NCI-H446 (cell line): ENCODE measurements around the gene LZTFL1.
A peak's percentile ranks its signal among the peaks of the same experiment; 100 is the strongest.

Experiments
- DNase-seq, 2 experiments: peaks; one replicate each; lab custom pipeline; 2025; lab: John Stamatoyannopoulos, UW

LZTFL1 gene, protein sequence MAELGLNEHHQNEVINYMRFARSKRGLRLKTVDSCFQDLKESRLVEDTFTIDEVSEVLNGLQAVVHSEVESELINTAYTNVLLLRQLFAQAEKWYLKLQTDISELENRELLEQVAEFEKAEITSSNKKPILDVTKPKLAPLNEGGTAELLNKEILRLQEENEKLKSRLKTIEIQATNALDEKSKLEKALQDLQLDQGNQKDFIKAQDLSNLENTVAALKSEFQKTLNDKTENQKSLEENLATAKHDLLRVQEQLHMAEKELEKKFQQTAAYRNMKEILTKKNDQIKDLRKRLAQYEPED

DNA sequence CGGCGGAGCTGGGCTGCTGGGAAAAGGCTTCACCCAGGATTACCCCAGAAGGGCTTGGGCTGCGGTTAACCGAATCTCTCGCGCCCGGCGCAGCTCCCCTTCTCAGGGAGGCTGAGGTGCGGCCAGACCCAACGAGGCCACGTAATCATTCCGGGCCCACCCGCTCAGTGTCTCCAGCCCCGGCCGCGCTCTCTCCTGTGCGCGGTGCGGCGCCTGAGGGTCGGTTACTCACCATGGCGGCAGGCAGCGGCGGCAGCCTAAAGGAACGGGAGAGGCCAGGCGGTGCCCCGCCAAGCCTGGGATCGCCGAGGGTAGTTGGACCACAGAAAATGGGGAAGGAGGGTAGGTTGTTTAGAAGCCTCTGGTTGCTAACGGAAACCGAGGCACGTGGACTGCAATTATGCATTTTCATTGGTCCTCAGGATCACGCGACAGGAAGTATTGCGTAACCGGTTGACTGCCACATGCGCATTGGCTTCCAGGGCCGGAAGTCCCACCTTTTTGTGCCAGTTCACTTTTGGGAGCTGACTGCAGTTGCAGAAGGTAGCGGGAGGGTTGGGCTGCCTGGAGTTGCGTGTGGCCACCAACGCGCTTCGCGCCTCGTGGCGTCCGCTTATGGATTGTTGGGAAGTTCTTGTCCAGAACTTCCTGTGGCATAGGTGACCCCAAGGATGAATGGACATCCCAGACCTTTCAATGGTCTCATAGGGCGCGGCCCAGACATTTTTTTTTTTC lies at the start of gene LZTFL1:
TSS of gene LZTFL1 (minus strand) at position 363 of the 735 bp plus-strand sequence. CDS start at position 235, 128 bp downstream.
- peak; percentile 70 to 90 for DNase-seq

DNA sequence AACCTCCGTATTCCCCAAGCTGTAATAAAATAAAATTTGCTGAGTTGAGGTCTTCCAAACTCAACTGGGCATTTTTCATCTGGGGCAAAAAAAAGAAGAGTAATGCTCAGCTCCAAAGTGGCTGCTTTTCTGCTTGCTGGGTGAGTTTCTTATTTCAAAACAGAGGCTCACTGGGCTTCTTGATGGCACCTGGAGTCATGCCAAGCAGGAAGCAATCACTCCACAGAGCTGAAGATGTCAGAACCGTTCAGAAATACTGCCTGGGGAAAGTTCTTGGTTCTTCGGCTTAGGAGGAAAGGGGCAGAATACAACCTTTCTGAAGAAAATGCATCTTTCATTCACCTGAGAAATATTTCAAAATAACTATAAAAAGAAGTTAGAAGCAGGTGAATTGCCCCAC lies 48.5 kb upstream of the LZTFL1 start:
- DNase-seq = no peak

- no peak for DNase-seq
Measured at GRCh38 chr3:45889337-45889736, 47.4 kb upstream of the LZTFL1 start.

- DNase-seq = no peak
Measured at GRCh38 chr3:45887759-45888511, 46.0 kb upstream of the LZTFL1 start.

- no peak for DNase-seq
Measured at GRCh38 chr3:45887285-45887684, 45.4 kb upstream of the LZTFL1 start.

DNA sequence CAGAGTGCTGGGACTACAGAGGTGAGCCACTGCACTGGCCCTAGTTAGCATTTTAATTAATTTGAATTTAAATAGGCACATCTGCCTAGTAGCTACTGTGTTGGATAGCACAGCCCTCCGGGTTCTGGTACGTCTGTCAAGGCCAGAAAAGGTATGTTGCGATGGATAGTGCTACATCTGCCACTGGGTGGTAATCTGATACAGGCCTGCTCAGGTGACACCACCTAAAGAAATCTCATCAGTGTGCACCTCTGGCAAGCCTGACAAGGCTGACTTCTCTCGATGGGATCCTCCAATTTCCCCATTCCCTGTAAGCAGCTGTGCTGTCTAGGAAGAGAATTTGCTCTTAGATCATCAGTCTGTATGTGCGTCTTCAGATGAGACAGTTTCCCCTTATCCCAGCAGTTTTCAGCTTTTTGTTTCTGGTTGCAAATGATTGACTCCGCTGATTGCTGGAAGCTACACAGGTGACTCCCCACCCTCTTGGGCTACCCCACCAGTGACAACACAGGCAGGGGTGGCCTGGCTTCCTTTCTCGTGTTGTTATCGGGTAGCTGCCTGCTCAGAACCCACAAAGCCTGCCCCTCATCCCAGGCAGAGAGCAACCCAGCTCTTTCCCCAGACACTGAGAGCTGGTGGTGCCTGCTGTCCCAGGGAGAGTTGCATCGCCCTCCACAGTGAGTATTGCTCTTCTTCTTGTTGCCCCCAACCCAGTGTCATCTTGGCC lies 44.2 kb upstream of the LZTFL1 start, which contains the start of gene CCR9:
TSS of gene CCR9 (plus strand) at position 565 of the 727 bp plus-strand sequence. CDS start 8,391 bp downstream, outside the sequence.
- no peak for DNase-seq

DNA sequence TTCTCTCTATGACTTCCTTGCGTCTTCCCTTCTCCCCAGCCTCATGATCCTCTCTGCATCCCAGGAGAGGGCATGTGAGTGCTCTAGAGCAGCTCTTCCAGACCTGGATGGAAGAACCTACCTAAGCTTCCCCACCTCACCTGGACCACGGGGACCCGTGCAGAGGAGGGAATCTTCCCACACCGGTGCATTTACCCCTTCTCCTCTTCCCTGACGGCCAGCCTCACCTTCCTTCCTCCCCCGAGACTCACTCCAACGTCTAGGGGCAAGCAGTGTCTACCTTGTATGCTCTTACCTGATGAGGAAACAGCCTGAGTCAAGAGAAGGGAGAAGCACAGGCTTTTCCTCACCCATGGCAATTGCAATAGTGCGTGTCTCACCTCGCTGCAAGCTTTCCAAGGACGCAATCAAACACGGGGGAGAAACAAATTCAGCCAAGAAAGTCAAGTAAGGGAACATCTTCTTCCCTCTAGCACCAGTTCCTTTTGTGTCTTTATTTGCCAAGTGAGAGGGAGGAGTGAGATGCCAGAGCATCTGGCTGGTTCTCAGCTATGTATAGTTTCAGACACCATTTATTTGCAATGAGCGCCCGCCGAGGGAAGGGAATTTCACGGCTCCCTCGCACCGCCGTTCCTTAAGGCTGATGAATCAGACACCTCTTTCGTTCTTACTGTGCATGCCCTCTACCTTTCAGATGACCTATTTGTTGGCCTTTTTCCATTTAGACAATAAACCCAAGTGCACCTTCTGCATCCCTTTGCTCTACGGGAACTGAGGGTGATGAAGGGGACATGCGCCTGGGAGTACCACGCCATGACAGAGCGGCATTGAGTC lies 42.7 kb upstream of the LZTFL1 start:
- DNase-seq = no peak

GRCh38 chr3:45881078-45882022 lies 39.4 kb upstream of the LZTFL1 start:
- no peak for DNase-seq

DNA sequence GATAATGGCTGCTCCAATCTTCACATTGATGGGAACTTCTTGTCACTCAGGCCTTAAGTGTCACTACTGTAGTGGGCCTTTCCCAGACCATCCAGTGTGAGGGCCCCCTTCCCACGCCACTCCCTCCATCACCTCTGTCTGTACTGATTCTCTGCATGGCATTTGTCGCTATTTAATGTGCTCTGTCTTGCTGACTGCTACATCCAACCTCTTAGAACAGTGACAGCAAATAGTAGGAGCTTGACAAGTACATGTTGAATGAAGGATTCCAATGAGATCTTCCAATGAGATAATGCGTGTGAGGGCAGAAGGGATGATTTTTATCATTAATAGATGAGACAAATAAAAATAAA lies 38.8 kb upstream of the LZTFL1 start:
- DNase-seq = no peak

DNA sequence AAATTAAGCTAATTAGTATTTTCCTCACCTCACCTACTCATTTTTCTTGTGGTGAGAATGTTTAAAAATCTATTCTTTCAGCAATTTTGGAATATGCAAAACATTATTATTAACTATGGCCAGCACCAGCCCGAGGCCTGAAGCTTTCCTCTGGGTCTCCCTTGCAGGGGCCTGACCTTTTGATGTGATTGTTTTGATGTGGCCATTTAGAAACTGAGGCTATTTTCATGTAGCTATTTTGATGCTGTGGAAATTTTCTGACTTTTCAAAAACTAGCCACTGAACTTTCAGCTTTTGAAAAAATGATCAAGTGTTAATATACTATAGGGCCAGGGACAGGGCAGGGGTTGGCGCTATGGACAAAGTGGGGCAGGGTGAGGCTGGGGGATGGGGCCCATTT lies 36.2 kb upstream of the LZTFL1 start:
- DNase-seq = no peak

DNA sequence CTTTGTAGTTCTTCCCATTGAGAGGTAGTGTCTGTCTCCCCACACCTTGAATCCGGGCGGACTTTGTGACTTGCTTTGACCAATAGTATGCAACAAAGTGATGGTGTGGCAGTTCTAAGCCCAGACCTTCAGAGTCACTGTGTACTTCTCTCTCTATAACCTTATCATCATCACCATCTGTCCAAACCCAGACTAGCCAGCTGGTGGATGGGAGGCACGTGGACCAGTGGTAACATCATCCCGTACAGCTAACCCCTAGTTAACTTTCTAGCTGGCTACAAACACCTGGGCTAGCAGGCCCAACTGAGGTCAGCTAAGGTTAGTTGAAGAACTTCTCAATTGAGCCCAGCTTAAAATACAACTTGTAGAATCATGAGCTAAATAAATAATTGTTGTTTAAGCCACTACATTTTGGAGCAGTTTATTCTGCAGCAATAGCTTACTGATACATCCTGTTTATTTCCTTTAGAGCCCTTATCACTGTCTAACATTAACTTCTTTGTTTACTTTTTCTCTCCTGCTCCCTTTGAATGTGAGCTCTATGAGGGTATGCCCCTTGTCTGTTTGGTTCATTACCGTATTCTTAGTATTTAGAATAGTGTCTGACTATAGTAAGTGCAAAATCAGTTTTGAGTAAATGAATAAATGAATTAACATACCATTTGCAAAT lies 32.9 kb upstream of the LZTFL1 start:
- DNase-seq = no peak

GRCh38 chr3:45873638-45874037 lies 31.7 kb upstream of the LZTFL1 start:
- no peak for DNase-seq

GRCh38 chr3:45873036-45873435 lies 31.1 kb upstream of the LZTFL1 start:
- DNase-seq = no peak

GRCh38 chr3:45872569-45872968 lies 30.6 kb upstream of the LZTFL1 start:
- no peak for DNase-seq

- DNase-seq = no peak
Measured at GRCh38 chr3:45871780-45872179, 29.9 kb upstream of the LZTFL1 start.

- DNase-seq = no peak
Measured at GRCh38 chr3:45870099-45870498, 28.2 kb upstream of the LZTFL1 start.

GRCh38 chr3:45869638-45870037 lies 27.7 kb upstream of the LZTFL1 start:
- DNase-seq = no peak

DNA sequence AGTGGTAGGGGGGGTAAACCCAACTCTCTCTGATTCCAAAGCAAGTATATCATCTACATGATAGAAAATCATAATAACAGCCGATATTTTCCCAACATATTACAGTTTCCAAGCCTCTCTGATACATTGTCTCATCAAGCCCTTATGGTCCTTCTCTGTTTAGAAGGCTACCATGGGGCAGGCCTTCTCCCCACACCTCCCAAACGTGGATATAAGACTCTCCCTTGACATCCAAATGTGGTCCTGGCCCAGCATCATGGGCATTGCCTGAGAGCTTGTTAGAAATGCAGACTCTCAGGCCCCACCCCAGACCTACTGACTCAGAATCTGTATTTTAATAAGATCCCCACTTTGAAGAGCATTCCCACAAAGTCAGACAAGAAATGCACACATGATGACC lies 26.7 kb upstream of the LZTFL1 start:
- DNase-seq = no peak

DNA sequence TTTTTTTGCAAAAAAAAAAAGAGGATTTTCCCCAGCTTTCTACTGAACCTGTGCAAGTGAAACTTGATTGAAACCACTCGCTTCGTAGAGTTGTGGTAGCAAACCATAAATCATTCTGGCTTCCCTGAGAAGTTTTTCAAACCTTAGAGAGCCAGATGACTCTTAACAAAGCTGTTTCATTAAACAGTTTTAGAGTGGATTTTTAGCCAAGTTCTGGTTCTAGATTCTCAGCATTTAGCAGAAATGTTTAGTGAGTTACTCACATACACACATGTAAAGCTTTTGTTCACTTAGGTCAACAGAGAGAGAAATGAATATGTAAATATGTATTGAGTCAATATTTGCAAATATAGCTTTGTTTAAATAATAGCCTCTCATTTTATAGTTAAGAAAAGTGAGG lies 26.3 kb upstream of the LZTFL1 start:
- DNase-seq = no peak

DNA sequence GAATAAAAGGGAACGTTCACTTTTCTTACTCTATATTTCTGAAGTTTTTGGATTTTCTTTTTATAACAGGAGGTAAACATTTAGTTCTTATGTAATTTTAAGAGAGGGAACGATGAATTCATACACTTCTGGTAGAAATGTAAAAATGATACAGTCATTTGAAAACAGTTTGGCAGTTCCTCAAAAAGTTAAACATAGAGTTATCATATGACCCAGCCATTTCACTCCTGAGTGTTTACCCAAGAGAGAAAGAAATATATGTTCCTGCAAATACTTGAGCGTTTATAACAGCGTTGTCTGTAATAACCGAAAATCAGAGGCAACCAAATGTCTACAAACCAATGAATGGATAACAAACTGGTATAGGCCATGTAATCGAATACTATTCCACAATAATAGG lies 23.6 kb upstream of the LZTFL1 start:
- no peak for DNase-seq
